ENCODE data around the gene CRLF1.
A peak's percentile ranks its signal among the peaks of the same experiment; 100 is the strongest.
"Not testable (repeated sequence)": the region's sequence is repeated elsewhere in the genome, so short reads cannot be mapped to it uniquely, and the experiment has no call there.

CRLF1 gene

DNA sequence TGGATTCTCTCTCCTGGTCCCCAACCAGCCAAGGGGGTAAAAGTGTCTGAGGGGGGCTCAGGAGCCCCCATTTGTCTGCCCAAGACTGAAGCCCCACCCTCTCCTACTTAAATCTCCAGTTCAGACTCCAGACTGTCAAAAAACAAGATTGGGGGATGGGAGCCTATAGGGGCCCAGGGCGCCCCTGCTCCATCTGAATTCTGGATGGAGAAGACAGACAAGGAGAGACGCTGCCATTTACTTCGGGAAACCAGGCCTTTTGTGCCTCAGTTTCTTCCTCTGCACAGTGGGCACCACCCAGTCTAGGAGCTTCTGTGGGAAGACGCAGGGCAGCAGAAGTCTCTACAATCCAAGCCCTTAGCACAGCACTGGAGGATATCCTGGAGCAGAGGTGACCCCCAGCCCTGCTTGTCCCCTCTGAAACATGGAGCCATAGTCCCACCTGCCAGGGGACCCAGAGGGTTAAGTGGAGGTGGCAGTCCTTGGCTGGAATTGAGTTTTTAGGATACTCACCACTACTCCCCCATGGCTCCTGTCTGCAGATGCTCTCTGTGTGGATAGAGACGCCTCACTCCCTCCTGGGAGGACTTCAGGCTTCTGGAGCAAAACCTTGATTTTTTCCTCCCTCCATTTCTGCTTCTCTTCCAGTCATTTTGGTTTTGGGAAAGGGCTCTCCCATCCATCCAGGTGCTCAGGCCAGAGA lies 1.7 kb upstream of the CRLF1 start:
- DNase-seq = no peak

DNA sequence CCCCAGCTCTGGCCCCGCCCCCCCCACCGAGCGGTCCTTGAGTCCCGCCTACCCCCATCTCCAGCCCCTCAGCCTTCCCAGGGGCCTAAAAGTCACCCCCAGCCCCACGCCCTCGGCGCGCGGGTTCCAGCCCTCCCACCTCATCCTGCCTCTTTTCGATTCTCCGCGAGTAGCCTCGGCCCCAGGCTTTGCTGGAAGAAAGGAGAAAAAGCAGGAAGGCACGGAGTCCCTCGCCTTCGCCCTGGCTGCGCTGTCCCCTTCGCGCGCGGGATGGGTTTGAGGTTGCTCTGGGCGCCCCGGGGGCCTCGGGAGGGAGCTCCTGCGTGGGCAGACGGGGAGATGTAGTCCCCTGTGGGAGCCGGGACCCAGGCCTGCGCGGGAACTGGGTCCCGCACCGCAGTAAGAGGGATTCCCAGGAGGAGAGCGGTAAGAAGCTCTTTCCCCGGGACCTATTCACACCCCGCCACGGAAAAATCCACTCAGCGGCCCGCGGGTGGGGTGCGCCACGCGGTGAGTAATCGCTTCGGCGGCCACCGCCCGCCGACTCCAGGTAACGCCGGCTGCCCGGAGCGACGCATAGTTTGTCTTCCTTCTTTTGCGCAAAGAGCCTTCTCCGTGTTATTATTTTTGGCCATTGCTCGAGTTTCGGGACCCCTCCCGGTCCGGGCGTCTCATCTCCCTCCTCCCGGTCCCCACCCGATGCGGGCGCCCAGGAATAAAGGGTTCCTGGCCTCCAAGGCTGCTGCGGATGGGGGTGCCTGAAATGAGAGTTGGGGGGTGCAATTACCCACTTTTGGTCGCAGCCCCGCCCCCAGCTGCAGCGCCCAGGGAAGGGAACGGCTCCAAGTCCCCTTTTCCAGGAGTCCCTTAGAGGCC lies 865 bp upstream of the CRLF1 start:
- DNase-seq = no peak

DNA sequence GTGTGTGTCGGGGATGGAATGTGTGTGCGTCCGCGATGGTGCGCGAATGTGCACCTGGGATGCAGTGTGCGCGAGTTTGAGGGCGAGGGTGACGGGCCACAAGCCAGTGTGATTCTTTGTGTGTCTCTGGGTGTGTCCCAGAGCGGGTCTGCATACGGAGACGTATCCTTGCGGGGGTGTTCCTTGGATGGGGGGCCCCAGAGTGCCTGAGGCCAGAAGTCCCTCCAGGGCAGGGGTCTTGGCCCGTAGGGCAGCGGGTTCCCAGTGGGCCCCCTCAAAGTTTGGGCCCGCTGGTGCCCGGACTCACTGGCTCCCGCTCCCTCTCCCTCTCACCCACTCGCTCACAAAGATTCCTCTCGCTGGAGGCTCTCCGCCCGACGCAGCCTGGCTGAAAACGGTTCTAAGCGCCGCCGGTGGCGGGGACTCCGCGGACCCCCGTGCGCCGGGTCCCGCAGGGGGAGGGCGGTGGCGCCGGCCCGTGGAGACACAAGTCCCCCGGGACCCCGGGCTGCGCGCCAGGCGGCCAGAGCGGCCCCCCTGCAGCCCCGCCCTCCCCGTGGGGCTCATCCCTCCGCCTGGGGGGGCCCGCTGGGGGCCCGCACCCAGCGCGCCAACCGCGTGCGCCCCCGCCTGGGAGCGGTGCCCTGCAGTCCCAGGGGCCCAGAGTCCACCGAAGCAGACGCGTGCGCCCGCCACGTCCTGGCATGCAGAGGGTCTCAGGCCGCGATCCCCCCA lies 886 bp downstream of the CRLF1 start:
- DNase-seq = no peak

DNA sequence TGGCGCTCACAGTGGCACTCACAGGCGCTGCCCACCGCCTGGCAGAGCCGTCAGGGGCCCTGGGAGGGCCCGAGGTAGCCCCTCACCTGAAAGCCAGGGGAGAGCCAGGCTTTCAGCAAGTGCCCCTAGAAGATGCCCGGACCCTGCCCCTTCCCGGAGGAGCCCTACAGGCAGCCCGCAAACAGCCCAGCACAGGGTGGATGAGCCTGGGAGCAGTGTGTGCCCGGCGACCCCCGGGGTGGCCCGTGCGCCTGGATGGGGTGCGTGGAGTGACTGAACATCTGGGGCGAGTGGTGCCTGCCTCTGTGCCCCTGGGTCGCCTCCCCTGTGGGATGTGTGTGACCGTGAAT lies 1.4 kb downstream of the CRLF1 start:
- no peak for DNase-seq

DNA sequence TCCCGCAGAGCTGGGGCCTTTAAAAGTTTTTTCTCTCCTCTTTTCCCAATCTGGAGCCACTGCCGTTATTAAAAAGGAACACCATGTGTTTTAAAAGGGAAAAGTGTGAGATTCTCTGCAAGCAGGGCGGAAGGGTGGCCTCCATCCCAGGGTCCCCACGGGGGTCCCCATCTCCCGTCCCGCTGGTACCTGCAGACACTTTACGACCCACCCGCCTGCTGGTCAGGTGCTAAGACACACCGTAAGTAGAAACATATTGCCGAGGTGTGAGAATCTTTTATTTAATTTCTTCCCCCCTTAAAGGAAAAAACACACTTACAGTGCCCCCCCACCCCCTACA lies 1.8 kb downstream of the CRLF1 start:
- no peak for DNase-seq

DNA sequence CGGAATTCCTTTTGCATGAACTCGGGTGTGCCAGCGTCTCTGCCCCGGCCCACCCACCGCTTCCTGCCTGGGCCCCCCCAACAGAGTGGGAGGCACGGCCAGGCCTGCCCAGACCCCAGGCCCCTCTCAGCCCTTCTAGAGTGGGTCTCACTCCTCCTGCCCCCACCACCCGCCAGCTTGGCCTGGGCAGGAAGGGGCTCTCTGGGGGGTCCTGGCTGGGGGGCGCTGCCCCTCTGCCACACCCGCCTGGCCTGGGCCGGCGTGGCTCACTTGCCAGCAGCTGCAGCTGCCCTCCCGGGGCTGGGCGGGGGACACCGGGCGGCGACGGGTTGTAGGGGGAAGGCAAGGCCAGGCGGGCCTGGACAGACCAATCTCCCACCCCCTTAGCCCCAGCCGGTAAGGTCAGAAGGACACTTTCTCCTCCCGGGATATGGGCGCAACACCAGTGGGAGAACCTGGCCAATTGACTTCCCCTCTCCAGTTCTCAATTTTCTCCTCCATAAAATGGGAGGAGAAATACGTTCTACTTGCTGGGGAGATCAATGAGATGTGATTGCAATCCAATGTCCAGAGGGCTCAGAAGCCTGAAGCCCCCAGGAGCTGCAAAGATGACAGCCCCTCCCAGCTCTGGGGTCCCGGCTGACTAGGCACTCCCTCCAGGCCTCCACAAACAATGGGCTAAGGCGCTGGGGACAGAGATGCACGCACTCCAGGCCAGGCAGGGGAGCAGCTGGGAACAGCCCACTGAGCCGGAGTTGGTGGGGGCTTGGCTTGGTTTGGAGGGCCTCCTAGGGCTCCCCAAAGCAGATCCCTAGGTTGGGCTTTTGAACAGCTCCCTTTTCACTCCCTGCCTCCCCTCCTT lies 2.4 kb downstream of the CRLF1 start:
- DNase-seq = no peak

DNA sequence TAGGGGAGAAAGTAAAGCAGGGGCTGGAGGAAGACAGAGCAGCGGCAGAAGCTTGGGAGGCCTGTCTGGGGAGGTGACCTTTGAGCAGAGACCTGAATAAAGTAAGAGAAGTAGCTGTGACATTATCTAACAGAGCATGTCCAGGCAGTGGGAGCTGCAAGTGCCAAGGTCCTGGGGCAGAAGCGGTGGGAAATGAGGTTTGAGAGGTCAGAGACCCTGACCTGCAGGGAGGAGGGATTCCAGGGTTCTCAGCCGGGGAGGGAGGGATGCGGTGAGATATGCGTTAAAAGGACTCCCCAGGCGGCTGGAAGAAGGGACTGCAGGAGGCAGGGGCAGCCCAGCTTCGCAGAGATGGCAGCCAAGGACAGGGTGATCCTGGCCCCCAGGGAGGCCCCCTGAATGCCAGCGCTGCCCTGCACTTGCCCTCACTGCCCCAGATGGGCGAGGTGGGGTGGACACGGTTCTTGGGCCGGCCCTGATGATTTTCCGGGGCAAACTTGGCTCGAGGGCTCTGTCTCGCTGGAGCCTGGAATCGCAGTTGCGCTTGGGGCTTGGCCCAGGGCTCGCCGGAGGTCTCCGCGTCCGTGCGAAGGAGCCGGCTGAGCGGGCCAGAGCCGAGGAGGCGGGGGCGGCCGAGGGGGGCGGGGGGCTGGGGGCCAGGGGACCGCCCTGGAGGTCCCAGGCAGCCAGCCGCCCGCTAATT lies 3.2 kb downstream of the CRLF1 start:
- DNase-seq = no peak

DNA sequence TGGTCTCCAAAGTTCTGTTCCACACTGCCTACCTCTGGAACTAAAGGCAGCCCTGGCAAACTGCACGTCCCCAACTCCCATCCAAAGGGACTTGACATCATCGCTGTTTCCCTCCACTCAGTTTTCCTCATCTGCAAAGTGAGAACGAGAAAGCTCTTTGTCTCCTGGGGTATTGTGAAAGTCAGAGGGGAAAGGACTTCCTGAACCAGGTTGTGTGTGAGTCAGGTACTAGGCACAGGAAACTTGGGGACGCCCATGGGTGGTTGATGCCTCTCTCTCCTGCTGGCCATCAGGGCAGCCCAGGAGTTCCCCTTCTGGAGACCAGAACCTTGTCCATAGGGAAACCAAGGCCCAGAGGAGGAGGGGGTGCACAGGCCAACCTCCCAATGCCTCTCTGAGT lies 4.7 kb downstream of the CRLF1 start:
- no peak for DNase-seq

DNA sequence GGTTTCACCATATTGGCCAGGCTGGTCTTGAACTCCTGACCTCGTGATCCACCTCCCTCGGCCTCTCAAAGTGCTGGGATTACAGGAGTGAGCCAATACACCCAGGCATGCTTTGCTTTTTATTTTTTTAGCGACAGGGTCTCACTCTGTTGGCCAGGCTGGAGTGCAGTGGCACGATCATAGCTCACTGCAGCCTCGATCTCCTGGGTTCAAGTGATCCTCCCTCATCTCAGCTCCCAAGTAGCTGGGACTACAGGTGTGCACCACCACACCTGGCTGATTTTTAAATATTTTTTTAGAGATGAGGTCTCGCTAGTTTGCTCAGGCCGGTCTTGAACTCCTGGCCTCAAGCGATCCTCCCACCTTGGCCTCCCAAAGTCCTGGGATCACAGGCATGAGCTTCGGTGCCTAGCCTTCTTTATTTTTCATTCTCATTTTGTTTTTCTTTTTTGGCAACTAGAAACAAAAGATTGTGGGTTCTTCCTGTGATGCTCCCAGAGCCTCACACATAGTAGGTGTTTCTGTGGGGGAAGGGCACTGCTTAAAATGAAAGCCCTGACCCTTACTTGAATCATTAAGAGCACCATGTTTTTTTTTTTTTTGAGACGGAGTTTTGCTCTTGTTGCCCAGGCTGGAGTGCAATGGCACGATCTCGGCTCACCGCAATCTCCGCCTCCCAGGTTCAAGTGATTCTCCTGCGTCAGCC lies 5.8 kb downstream of the CRLF1 start:
- not testable (repeated sequence) for DNase-seq

DNA sequence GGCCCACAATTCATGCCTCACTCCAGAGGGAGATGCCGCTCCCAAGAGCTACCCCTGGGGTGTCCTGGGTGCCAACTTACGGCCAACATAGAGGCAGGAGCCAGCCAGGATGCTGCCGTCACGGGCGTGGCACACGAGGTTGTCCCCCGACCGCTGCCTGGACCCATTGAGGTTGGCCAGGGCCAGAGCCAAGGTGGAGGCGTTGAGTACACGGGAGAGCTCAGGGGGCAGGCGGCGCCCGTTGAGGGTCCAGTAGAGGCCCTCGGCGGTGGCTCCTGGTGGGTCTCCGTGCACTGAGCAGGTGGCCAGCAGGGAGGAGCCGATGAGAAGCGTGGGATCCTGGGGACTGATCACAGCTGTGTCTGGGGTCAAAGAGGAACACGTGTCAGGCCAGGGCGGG lies 7.1 kb downstream of the CRLF1 start:
- DNase-seq = no peak

DNA sequence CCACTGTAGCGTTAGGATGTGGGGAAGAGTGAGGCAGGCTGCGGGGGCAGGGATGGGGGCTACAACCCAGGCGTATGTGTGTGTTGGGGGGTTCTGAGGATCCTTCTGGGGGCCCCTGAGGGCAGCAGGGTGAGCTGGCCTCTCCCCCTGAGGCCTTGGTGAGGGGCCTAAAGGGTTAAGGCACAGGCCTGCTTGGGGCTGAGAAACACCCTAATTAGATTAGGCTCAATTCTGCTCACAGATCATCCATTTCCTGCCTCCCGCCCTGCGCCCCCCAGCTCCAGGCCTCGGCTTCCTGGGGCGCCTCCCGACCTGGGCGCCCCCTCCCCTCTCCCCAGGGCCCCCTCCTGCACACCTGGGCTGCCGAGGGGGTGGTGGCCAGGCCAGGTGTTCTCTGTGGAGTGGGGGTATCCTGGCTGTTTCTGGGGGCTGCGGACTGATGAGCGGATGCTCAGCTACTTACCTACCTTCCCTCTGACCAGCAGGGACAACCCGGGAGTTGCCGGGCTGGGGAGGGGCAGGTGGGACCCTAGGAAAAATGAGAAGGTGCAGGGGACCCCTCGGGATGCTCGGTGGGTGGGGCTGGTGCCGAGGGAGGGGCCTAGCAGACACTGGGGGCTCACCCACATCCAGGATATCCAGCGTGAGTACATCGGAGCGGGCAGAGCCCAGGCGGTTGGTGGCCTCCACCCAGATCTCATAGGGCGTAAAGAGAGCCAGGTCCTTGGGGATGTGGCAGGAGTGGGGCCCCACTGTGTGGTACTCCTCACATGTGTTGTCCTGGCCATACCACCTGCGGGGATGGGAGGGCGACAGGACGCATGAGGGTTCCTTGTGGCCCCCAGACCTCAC lies 8.6 kb downstream of the CRLF1 start:
- DNase-seq = no peak

DNA sequence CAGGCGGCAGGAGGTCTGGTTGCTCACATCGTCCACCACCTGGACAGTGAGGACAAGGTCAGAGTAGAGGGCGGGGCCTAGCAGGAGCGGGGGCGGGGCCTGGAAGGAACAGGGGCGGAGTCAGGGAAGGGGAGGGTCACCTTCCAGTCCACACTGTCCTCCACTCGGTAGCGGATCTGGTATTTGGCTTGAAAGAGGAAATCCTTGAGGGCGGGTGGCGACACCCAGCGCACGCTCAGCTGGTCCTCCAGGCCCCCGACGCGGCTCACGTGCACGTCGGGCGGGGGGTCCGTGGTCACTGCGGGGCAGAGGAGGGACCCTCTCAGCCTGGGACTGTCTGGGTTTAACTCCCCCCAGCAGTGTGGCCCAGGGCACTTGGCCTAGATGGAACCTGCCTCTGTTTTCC lies 9.8 kb downstream of the CRLF1 start:
- DNase-seq = peak in 1 of 2 experiments; percentile 1

DNA sequence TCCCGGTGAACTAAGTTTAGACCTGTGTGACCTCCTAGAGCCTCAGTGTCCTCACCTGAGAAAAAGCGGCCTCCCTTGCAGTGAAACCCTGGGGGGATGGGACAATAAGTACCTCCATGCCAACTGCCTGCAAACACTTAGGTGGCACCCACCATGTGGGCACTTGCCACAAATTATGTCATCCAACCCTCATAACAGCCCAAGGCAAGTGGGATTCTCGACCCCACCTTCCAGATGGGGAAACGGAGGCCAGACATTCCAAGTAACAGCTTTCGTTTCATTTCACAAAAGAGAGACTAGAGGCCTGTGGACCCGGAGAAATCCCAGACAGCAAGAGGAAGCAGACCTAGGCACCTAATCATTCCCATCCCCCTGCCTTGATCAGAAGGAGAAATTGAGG lies 11.1 kb downstream of the CRLF1 start:
- DNase-seq = no peak

DNA sequence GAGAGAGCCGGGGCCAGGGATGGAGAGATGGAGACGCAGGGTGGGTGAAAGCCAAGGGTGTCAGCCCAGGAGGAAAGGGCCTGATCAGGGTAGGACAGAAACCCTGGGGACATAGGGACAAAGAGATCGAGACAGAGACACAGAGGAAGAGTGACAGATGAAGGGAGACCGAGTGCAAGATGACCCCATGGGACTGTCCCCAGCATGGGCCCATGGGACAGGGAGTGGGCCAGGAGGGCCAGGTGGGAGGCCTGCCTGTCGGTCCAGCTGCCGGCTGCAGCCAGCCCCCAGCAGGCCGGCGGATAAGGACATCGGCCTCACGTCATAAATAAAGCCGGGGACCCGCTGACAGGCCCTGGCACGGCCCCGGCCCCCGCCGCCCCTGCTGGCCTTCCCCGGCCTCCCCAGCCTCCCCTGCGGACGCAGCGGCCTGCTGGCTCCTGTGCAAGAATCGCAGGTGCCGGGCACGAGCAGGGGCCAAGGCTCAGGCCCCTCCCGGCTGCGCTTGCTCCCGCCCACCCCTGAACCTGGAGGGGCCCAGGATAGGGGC lies 11.7 kb downstream of the CRLF1 start:
- no peak for DNase-seq

DNA sequence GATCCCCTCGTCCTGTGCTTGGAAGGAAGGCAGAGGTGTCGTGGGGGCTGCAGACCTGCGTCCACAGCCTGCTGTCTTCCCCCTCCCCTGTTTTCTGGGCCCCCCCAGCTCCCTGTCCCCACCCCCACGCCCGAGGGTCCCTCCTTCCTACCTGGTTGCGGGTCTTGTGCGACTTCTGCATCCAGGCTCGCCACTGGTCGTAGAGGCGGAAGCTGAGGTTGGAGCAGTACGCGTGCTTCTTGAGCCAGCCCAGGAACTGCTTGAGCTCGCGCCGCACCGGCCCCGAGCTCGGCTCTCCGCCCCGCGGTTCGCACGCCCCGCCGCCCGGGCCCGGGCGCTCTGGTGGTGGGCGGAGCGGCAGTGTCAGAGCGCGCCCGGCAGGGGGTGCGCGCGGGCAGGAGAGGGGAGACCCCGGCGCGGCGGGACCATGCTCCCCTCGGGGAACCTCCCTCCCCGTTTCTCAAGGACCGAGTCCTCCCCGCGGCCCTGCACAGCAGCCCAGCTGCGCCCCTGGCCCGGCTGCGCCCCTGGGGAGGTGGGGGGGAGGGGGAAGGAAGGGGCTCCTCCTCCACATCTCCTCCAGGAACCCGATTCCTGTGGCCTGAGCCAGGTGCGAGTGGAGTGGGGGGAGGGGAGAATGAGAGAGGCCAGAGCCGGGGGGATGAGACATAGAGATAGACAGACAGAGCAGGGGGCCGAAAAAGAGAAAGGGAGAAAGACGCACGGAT lies 12.3 kb downstream of the CRLF1 start:
- DNase-seq = peak in 1 of 2 experiments; percentile 11

DNA sequence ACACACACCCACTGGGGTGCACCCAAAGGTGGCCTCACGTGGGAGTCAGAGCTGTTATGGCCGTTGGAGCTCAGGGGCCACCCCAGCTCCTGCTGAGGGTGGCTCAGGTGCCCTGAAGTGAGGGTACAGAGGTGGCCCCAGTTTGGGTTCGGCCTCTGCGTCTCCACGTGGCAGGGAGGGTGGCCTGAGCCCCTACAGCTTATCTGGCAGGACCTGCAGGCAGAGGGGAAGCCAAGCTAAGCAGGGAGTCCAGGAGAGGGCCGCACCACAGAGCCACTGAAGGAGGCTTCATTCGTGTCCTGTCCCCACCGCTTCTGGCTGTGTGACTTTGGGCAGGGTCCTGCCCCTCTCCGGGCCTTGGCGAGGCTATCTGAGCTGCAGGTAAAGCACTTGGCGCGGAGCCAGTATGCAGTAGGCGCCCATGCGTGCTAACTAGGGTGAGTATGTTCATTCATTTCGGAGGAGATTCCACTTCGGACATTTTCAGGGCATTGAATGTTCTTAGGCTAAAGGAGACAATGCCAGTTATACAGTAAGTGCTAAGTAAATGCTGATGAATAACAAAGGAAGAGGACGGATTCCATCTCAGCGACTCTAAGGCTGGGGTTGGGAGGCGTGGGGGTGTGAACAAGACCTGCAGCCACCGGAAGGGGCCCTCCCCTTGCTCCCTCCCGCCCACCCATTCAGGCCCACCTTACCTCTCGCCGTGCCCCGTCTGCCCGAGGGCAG lies 13.1 kb downstream of the CRLF1 start:
- no peak for DNase-seq

DNA sequence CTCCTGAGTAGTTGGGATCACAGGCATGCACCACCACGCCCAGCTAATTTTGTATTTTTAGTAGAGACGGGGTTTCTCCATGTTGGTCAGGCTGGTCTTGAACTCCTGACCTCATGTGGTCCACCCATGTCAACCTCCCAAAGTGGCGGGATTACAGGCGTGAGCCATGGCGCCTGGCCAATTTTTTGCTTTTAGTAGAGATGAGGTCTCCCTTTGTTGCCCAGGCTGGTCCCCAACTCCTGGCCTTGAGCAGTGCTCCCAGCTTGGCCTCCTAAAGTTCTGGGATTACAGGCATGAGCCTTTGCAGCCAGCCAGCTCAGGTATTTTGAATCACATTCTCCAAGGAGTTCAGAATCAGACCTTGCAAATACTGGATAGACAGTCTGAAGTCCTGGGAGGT lies 13.9 kb downstream of the CRLF1 start:
- DNase-seq = not testable (repeated sequence)

DNA sequence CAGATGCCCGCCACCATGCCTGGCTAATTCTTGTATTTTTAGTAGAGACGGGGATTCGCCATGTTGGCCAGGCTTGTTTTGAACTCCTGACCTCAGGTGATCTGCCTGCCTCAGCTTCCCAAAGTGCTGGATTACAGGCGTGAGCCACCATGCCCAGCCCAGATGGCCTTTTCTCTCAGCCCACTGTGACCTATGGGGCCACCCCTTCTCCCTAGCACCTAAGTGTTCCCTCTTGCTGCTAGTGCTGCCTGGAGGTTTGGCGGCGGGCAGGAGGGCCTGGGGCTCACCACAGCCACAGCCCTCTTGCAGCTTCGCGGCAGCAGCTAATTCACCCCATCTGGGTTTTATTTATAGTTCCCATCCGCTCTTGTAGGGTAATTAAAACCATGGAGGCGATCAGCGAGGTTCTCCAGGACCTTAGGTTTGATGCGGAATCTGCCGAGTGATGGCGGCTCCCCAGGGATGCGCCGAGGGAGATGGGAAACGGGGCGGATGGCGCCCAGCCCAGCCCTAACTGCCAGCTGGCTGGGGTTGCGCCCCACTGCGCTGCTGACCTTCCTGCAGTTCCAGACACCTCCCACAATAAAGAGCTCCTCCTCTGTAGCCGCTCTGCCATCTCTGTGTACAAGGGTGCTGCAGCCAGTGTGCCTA lies 14.7 kb downstream of the CRLF1 start:
- no peak for DNase-seq
